SW 1271 (cell line): ENCODE data around the gene FIGNL1.
A peak's percentile ranks its signal among the peaks of the same experiment; 100 is the strongest.

Experiments
- DNase-seq, 2 experiments: peaks; one replicate each; lab custom pipeline; 2025; lab: John Stamatoyannopoulos, UW

The FIGNL1 gene

GRCh38 chr7:50449881-50450589 is at the start of gene FIGNL1:
FIGNL1 (minus strand) TSS chr7:50450350; CDS start chr7:50447287, 3,063 bp downstream.
- peak in 1 of 2 experiments; percentile 51 for DNase-seq

- no peak for DNase-seq
Measured at GRCh38 chr7:50499092-50499491, 48.9 kb upstream of the FIGNL1 start.

- DNase-seq: no peak
Measured at GRCh38 chr7:50497968-50498367, 47.8 kb upstream of the FIGNL1 start.

- no peak for DNase-seq
Measured at GRCh38 chr7:50497068-50497642, 47.0 kb upstream of the FIGNL1 start.

GRCh38 chr7:50496569-50496968 is 46.4 kb upstream of the FIGNL1 start:
- no peak for DNase-seq

- no peak for DNase-seq
Measured at GRCh38 chr7:50495746-50496145, 45.6 kb upstream of the FIGNL1 start.

- no peak for DNase-seq
Measured at GRCh38 chr7:50492770-50493519, 42.8 kb upstream of the FIGNL1 start.

GRCh38 chr7:50491943-50492342 is 41.8 kb upstream of the FIGNL1 start:
- no peak for DNase-seq

GRCh38 chr7:50491209-50491608 is 41.1 kb upstream of the FIGNL1 start:
- DNase-seq: no peak

- no peak for DNase-seq
Measured at GRCh38 chr7:50488379-50488778, 38.2 kb upstream of the FIGNL1 start.

GRCh38 chr7:50486512-50486911 is 36.4 kb upstream of the FIGNL1 start:
- no peak for DNase-seq

GRCh38 chr7:50481867-50482266 is 31.7 kb upstream of the FIGNL1 start:
- no peak for DNase-seq

- DNase-seq: no peak
Measured at GRCh38 chr7:50480797-50481196, 30.6 kb upstream of the FIGNL1 start.

GRCh38 chr7:50479743-50480517 is 29.8 kb upstream of the FIGNL1 start:
- no peak for DNase-seq

- no peak for DNase-seq
Measured at GRCh38 chr7:50477640-50478039, 27.5 kb upstream of the FIGNL1 start.

- DNase-seq: no peak
Measured at GRCh38 chr7:50476953-50477625, 26.9 kb upstream of the FIGNL1 start.

- no peak for DNase-seq
Measured at GRCh38 chr7:50475340-50475739, 25.2 kb upstream of the FIGNL1 start.

- DNase-seq: no peak
Measured at GRCh38 chr7:50474382-50475160, 24.4 kb upstream of the FIGNL1 start.

- no peak for DNase-seq
Measured at GRCh38 chr7:50473531-50473930, 23.4 kb upstream of the FIGNL1 start.

- DNase-seq: no peak
Measured at GRCh38 chr7:50472427-50472826, 22.3 kb upstream of the FIGNL1 start.

GRCh38 chr7:50471970-50472369 is 21.8 kb upstream of the FIGNL1 start:
- no peak for DNase-seq
